ENCODE results near the gene PLAGL1. TPM values are rescaled to one million over a fixed set of nuclear protein-coding genes. Genes with fewer than 3 reads are reported as not detected.
"Not testable (repeated sequence)": the region's sequence is repeated elsewhere in the genome, so short reads cannot be mapped to it uniquely, and the experiment has no call there.

Gene PLAGL1
- total RNA-seq, result 10 to 100 TPM; 10.0 to 11.7 TPM

- peak; percentile 17 for DNase-seq
- CTCF ChIA-PET, result interaction anchor here (0.8 to 1.4 kb wide), 3 partner anchors 38 to 68 kb away, joined by 3 to 5 read pairs (median 3); no protein-coding TSS in a partner anchor
- H3K27ac Mint-ChIP-seq, result no peak within 1 kb of the TSS
- peak within 1 kb of the TSS; percentile 67 for H3K4me3 Mint-ChIP-seq
- H3K36me3 Mint-ChIP-seq (ENCODE audit: low read depth), result no peaks in the 10 kb centered on the region
- H3K27me3 Mint-ChIP-seq (ENCODE audit: low read depth), result peaks cover 15% of the 10 kb centered on the region
- no peaks in the 10 kb centered on the region for H3K9me3 Mint-ChIP-seq
- intact Hi-C loops (cut with micrococcal nuclease), result no loop called here
- H3K4me1 Mint-ChIP-seq (ENCODE audit: low read depth), result peaks cover 8% of the 10 kb centered on the region
Measured at GRCh38 chr6:144008120-144008811, at the start of gene PLAGL1. TSS of gene PLAGL1 (minus strand) at chr6:144008259. CDS start at chr6:143948136, 60,123 bp downstream.

GRCh38 chr6:144055121-144055931 lies 47.3 kb upstream of the PLAGL1 start:
- intact Hi-C loops (cut with micrococcal nuclease), result loop anchor here (1.0 kb wide), 5 partner anchors 9 to 1111 kb away; partner anchors contain the start of gene SF3B5
- CTCF ChIA-PET, result interaction anchor here (0.6 to 2.0 kb wide), 9 partner anchors 8 to 1245 kb away, joined by 3 to 6 read pairs (median 4); no protein-coding TSS in a partner anchor
- H3K27me3 Mint-ChIP-seq (ENCODE audit: low read depth), result no peaks in the 10 kb centered on the region
- no peaks in the 10 kb centered on the region for H3K9me3 Mint-ChIP-seq
- peak overlapping the region; percentile 91 for H3K27ac Mint-ChIP-seq
- peak; percentile 70 for DNase-seq
- H3K4me3 Mint-ChIP-seq, result peak overlapping the region; percentile 76
- H3K4me1 Mint-ChIP-seq (ENCODE audit: low read depth), result peaks cover 26% of the 10 kb centered on the region
- H3K36me3 Mint-ChIP-seq (ENCODE audit: low read depth), result peaks cover 2% of the 10 kb centered on the region

- no peak overlapping the region for H3K4me3 Mint-ChIP-seq
- DNase-seq, result no peak
- no peaks in the 10 kb centered on the region for H3K9me3 Mint-ChIP-seq
- H3K27ac Mint-ChIP-seq, result no peak overlapping the region
- peaks cover 26% of the 10 kb centered on the region for H3K4me1 Mint-ChIP-seq (ENCODE audit: low read depth)
- intact Hi-C loops (cut with micrococcal nuclease), result no loop called here
- H3K36me3 Mint-ChIP-seq (ENCODE audit: low read depth), result peaks cover 2% of the 10 kb centered on the region
- no peaks in the 10 kb centered on the region for H3K27me3 Mint-ChIP-seq (ENCODE audit: low read depth)
- CTCF ChIA-PET, result no interaction called here
Measured at GRCh38 chr6:144053601-144054000, 45.5 kb upstream of the PLAGL1 start.

GRCh38 chr6:144052488-144052887 lies 44.4 kb upstream of the PLAGL1 start:
- no peak overlapping the region for H3K4me3 Mint-ChIP-seq
- H3K9me3 Mint-ChIP-seq, result no peaks in the 10 kb centered on the region
- CTCF ChIA-PET, result interaction anchor here (0.6 kb wide), 1 partner anchor 22 kb away, joined by 3 read pairs; no protein-coding TSS in a partner anchor
- peaks cover 26% of the 10 kb centered on the region for H3K4me1 Mint-ChIP-seq (ENCODE audit: low read depth)
- no peak overlapping the region for H3K27ac Mint-ChIP-seq
- DNase-seq, result no peak
- H3K36me3 Mint-ChIP-seq (ENCODE audit: low read depth), result no peaks in the 10 kb centered on the region
- intact Hi-C loops (cut with micrococcal nuclease), result no loop called here
- H3K27me3 Mint-ChIP-seq (ENCODE audit: low read depth), result no peaks in the 10 kb centered on the region

- no peaks in the 10 kb centered on the region for H3K27me3 Mint-ChIP-seq (ENCODE audit: low read depth)
- CTCF ChIA-PET, result no interaction called here
- H3K36me3 Mint-ChIP-seq (ENCODE audit: low read depth), result no peaks in the 10 kb centered on the region
- no peak overlapping the region for H3K27ac Mint-ChIP-seq
- H3K9me3 Mint-ChIP-seq, result no peaks in the 10 kb centered on the region
- H3K4me1 Mint-ChIP-seq (ENCODE audit: low read depth), result peaks cover 8% of the 10 kb centered on the region
- intact Hi-C loops (cut with micrococcal nuclease), result no loop called here
- DNase-seq, result no peak
- H3K4me3 Mint-ChIP-seq, result no peak overlapping the region
Measured at GRCh38 chr6:144049386-144049785, 41.3 kb upstream of the PLAGL1 start.

- H3K4me1 Mint-ChIP-seq (ENCODE audit: low read depth), result no peaks in the 10 kb centered on the region
- no peaks in the 10 kb centered on the region for H3K36me3 Mint-ChIP-seq (ENCODE audit: low read depth)
- no peaks in the 10 kb centered on the region for H3K27me3 Mint-ChIP-seq (ENCODE audit: low read depth)
- no peak overlapping the region for H3K4me3 Mint-ChIP-seq
- DNase-seq, result no peak
- intact Hi-C loops (cut with micrococcal nuclease), result no loop called here
- no peak overlapping the region for H3K27ac Mint-ChIP-seq
- CTCF ChIA-PET, result interaction anchor here (0.7 kb wide), 1 partner anchor 1573 kb away, joined by 5 read pairs; no protein-coding TSS in a partner anchor
- no peaks in the 10 kb centered on the region for H3K9me3 Mint-ChIP-seq
Measured at GRCh38 chr6:144047688-144048087, 39.6 kb upstream of the PLAGL1 start.

- H3K27me3 Mint-ChIP-seq (ENCODE audit: low read depth); intact Hi-C loops (cut with micrococcal nuclease); H3K4me1 Mint-ChIP-seq (ENCODE audit: low read depth); H3K4me3 Mint-ChIP-seq; DNase-seq; H3K9me3 Mint-ChIP-seq; H3K27ac Mint-ChIP-seq; H3K36me3 Mint-ChIP-seq (ENCODE audit: low read depth): not testable (repeated sequence)
- CTCF ChIA-PET, result interaction anchor here (1.0 kb wide), 1 partner anchor 38 kb away, joined by 3 read pairs; no protein-coding TSS in a partner anchor
Measured at GRCh38 chr6:144046672-144047071, 38.6 kb upstream of the PLAGL1 start.

- H3K27me3 Mint-ChIP-seq (ENCODE audit: low read depth), result not testable (repeated sequence)
Measured at GRCh38 chr6:144044989-144045388, 36.9 kb upstream of the PLAGL1 start.

GRCh38 chr6:144036835-144037195 lies 28.8 kb upstream of the PLAGL1 start:
- Mint-ChIP-seq H3K4me1 (ENCODE audit: low read depth) (peaks cover 14% of the 10 kb centered on the region), H3K27ac (no peak overlapping the region), H3K36me3 (ENCODE audit: low read depth) (no peaks in the 10 kb centered on the region), H3K9me3 (no peaks in the 10 kb centered on the region), H3K4me3 (peak overlapping the region; percentile 30), H3K27me3 (ENCODE audit: low read depth) (no peaks in the 10 kb centered on the region)
- intact Hi-C loops (cut with micrococcal nuclease), result loop anchor here (1.0 kb wide), 5 partner anchors 18 to 462 kb away; partner anchors contain the start of gene SF3B5
- CTCF ChIA-PET, result interaction anchor here (0.9 to 1.6 kb wide), 3 partner anchors 24 to 97 kb away, joined by 3 to 5 read pairs (median 3); no protein-coding TSS in a partner anchor
- no peak for DNase-seq

More at GRCh38 chr6:144044989-144045388, 36.9 kb upstream of the PLAGL1 start:
- H3K36me3 Mint-ChIP-seq (ENCODE audit: low read depth); H3K9me3 Mint-ChIP-seq; H3K27ac Mint-ChIP-seq; H3K4me3 Mint-ChIP-seq; CTCF ChIA-PET; intact Hi-C loops (cut with micrococcal nuclease); DNase-seq; H3K4me1 Mint-ChIP-seq (ENCODE audit: low read depth): not testable (repeated sequence)

- H3K4me3 Mint-ChIP-seq, result peak overlapping the region; percentile 30
- no peaks in the 10 kb centered on the region for H3K36me3 Mint-ChIP-seq (ENCODE audit: low read depth)
- H3K27ac Mint-ChIP-seq, result no peak overlapping the region
- no peaks in the 10 kb centered on the region for H3K27me3 Mint-ChIP-seq (ENCODE audit: low read depth)
- intact Hi-C loops (cut with micrococcal nuclease), result loop anchor here (1.0 kb wide), 5 partner anchors 19 to 461 kb away; partner anchors contain the start of gene SF3B5
- CTCF ChIA-PET, result interaction anchor here (0.6 to 1.6 kb wide), 6 partner anchors 24 to 1961 kb away, joined by 3 to 5 read pairs (median 3); no protein-coding TSS in a partner anchor
- H3K9me3 Mint-ChIP-seq, result no peaks in the 10 kb centered on the region
- H3K4me1 Mint-ChIP-seq (ENCODE audit: low read depth), result peaks cover 14% of the 10 kb centered on the region
- DNase-seq, result peak; percentile 50
Measured at GRCh38 chr6:144036064-144036834, 28.2 kb upstream of the PLAGL1 start.

- Mint-ChIP-seq H3K27me3 (ENCODE audit: low read depth) (no peaks in the 10 kb centered on the region), H3K9me3 (no peaks in the 10 kb centered on the region), H3K4me1 (ENCODE audit: low read depth) (peaks cover 14% of the 10 kb centered on the region), H3K27ac (no peak overlapping the region), H3K4me3 (no peak overlapping the region), H3K36me3 (ENCODE audit: low read depth) (no peaks in the 10 kb centered on the region)
- intact Hi-C loops (cut with micrococcal nuclease), result no loop called here
- CTCF ChIA-PET, result interaction anchor here (0.8 to 1.4 kb wide), 2 partner anchors 25 to 95 kb away, joined by 3 read pairs; no protein-coding TSS in a partner anchor
- DNase-seq, result no peak
Measured at GRCh38 chr6:144035416-144035815, 27.4 kb upstream of the PLAGL1 start.

Data from activated naive CD4-positive, alpha-beta T cell treated with anti-CD3 and anti-CD28 coated beads for 36 hours (primary cell).